SK-N-MC (cell line): ENCODE data around the gene RTN4.

ENCODE experiments used
- EZH2 ChIP-seq: fragments of 200-600 bp; sonication (generic); IDR thresholded peaks from one replicate; pipeline ENCODE4 v1.6.1; 2017; ENCODE audit warnings: antibody characterized with exemption
- FOXP2 ChIP-seq: optimal IDR thresholded peaks from 2 replicates; pipeline ENCODE3; 2011; ENCODE audit warnings: mild to moderate bottlenecking, moderate library complexity; ENCODE audit not compliant: insufficient read depth; ENCODE audit errors: extremely low read length, control extremely low read depth
- POLR2AphosphoS5 ChIP-seq: IDR thresholded peaks from 2 replicates; pipeline ENCODE4 v1.6.1; 2012; ENCODE audit warnings: mild to moderate bottlenecking, low read depth, low read length, borderline replicate concordance

DNA sequence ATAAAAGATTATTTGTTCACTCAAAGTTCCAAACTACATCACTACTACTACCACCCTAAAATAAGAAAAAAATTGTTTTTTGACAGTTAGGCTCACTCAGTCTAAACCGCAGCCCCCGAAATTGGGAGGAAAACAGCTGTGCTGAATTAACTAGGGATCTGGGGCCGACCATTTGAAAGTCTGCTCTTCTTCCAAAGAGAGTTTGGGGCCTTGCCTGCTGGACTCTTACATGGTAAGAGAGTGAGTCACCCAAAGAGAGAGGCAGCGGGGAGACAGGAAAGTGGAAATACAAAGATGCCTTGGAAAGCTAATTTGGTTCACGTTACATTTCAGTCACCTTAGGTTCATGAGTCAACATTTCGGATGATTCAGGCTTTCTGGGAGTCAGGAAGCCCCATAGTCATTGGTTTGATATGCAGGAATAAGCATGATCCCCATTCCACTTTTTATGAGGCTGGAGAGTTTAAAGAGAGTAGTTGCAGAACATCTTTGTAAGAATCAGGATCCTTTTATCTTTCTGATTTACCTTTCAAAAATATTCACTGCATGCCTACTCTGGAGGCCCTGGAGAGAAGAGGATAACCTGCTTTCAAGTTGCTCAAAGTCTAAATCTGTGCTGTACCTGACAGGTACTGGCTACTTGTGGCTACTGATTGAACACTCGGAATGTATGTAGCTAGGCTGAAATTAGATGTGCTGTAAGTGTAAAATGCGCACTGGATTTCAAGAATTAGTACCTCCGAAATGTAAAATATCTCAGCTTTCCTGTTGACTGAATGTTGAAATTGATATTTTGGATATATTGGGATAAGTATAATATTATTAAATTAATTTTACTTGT lies 995 bp upstream of the RTN4 start:
- TF ChIP-seq FOXP2 (no peak), POLR2AphosphoS5 (no peak), EZH2 (no peak)
